Measurements from ENCODE around the gene ZNF423. TPM values are rescaled to one million over a fixed set of nuclear protein-coding genes. Genes with fewer than 3 reads are reported as not detected.
A peak's percentile ranks its signal among the peaks of the same experiment; 100 is the strongest.

ZNF423 gene
- total RNA-seq, 6 experiments from 2014 or later: not detected

DNA sequence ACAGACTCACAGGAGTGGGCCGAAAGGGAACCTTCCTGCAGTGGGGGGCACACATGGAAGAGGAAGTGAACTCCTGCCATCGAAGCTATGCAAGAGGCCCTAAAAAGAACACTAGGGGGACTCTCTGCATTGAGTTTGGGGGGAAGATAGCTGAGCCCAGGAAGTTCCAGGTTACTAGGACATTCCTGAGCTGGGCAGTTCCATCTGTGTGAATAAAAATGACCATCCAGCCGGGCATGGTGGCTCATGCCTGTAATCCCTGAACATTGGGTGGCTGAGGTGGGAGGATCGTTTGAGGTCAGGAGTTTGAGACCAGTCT, 211.8 kb downstream of the ZNF423 start:
- Mint-ChIP-seq H3K36me3 (ENCODE audit: low read depth) (peaks cover 7% of the 10 kb centered on the region), H3K9me3 (peaks cover 37% of the 10 kb centered on the region), H3K4me1 (ENCODE audit: low read depth) (peaks cover 13% of the 10 kb centered on the region), H3K4me3 (peak overlapping the region; percentile 40), H3K27me3 (ENCODE audit: insufficient read depth) (peaks cover 2% of the 10 kb centered on the region; the same call in 1 of the 2 replicates), H3K27ac (0 out of 2 replicates have a peak overlapping the region, but pooled peaks have one; percentile 0)
- TF ChIP-seq, protein P1, sequence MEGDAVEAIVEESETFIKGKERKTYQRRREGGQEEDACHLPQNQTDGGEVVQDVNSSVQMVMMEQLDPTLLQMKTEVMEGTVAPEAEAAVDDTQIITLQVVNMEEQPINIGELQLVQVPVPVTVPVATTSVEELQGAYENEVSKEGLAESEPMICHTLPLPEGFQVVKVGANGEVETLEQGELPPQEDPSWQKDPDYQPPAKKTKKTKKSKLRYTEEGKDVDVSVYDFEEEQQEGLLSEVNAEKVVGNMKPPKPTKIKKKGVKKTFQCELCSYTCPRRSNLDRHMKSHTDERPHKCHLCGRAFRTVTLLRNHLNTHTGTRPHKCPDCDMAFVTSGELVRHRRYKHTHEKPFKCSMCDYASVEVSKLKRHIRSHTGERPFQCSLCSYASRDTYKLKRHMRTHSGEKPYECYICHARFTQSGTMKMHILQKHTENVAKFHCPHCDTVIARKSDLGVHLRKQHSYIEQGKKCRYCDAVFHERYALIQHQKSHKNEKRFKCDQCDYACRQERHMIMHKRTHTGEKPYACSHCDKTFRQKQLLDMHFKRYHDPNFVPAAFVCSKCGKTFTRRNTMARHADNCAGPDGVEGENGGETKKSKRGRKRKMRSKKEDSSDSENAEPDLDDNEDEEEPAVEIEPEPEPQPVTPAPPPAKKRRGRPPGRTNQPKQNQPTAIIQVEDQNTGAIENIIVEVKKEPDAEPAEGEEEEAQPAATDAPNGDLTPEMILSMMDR (IDR thresholded peaks at IDR 0.05): no peak
- DNase-seq: no peak

DNA sequence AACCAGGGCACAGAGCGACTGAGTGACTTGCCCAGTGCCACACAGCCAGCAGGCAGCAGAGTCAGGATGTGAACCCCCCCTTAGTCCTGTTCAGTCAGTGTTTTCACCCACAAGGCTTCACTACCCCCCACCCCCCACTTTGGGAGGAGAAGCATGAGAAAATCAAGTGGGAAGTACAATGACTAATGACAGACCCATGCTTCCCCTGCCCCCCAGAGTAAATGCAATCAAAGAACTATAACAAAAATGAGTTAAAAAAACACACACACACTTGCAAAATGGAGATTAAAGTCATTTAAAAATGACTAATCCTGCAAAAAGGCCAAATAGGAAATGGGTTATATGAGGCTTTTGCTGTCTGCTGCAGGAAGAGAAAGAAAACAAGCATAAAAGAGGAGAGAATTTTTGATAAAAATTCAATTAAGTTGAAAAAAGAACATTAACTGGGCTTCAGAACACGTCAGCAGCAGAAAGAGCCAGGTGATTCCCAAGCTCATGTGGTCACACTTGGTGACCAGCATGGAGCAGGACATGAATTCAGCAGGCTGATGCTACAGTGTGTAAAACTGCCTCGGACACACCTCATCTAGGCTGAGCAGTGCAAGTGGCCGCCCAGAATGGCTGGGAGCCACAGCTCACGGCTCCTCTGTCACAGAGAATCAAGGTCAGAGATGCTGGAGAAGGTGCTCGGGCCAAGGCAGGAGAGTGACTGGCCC, 212.3 kb downstream of the ZNF423 start:
- H3K4me3 Mint-ChIP-seq: peak overlapping the region; percentile 40
- H3K9me3 Mint-ChIP-seq: peaks cover 34% of the 10 kb centered on the region
- H3K27ac Mint-ChIP-seq: 0 out of 2 replicates have a peak overlapping the region, but pooled peaks have one; percentile 0
- H3K36me3 Mint-ChIP-seq (ENCODE audit: low read depth): peaks cover 7% of the 10 kb centered on the region
- peaks cover 13% of the 10 kb centered on the region for H3K4me1 Mint-ChIP-seq (ENCODE audit: low read depth)
- H3K27me3 Mint-ChIP-seq (ENCODE audit: insufficient read depth): peaks cover 2% of the 10 kb centered on the region; the same call in 1 of the 2 replicates
- TF ChIP-seq, protein P1 (IDR thresholded peaks at IDR 0.05): no peak
- DNase-seq: peak; percentile 24

DNA sequence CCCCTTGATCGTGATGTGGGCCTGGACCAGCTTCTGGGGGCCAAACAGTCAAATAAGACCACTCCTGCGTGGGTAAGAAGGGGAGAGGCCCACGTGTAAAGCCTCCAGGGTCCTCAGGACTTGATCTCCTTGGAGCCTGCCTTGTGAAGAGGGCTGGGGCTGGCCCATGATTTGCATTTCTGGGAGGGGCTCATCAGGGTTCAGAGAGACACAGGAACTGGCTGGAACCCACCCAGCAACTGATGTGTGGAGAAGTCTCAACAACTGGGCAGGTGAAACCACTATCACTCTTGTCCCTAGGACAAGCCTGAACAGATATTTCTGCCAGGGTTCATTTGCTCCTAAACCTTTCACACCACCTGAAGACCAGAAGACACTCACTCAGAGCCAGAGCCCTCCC, 214.7 kb downstream of the ZNF423 start:
- no peak for DNase-seq
- H3K9me3 Mint-ChIP-seq: peaks cover 32% of the 10 kb centered on the region
- peaks cover 13% of the 10 kb centered on the region for H3K4me1 Mint-ChIP-seq (ENCODE audit: low read depth)
- no peak overlapping the region for H3K27ac Mint-ChIP-seq
- no peak overlapping the region for H3K4me3 Mint-ChIP-seq
- peaks cover 6% of the 10 kb centered on the region; the same call in 1 of the 2 replicates for H3K36me3 Mint-ChIP-seq (ENCODE audit: low read depth)
- H3K27me3 Mint-ChIP-seq (ENCODE audit: insufficient read depth): peaks cover 6% of the 10 kb centered on the region
- TF ChIP-seq, protein P1 (IDR thresholded peaks at IDR 0.05): no peak

DNA sequence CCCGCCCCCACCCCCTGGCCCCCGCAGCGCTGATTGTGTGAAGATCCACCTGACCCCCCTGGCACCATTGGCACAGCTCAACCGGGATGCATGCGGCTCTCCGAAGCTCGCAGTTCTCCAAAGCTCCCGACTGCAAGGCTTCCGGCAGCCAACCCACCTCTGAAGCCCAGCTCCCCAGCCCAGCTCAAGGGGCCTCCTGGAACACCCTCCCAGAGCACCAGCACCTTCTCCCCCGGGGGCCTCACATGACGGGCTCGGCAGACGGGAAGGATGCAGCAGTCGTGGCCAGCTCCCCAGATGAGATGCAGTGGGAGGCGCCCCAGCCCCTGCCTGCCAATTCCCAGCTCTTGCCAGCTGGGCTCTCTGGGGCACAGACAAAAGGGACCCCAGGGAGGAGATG, 215.3 kb downstream of the ZNF423 start:
- TF ChIP-seq, protein P1 (IDR thresholded peaks at IDR 0.05): no peak
- H3K9me3 Mint-ChIP-seq: peaks cover 30% of the 10 kb centered on the region

DNA sequence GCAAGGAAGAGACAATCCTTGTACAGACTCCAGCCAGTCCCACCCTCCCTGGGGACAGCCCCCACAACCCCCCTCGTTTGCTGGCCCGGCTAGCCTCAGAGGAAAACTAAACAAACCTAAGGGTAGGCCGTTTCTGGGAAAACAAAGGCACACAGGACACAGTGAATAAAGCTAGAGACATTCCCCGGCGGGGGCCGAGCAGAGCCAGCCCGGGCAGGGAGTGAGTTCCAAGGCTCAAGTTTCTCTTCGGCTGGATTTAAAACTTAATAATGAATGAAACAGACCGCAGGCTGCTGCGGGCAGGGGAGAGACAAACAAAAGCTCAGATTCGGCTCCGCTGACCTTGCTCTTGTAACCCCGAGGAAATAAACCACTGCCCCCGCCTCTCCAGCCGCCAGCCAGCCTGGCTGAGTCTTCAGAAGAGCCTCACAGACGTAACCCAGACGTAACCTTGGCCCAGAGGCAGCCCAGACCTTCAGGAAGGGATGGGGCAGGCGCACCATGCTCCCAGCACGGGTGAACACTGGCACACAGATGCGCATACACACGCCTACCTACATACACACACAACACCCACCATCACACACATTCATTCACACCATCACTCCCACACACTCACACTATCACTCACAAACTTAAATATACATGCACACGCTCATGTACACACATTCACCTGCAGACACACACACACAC, 216.0 kb downstream of the ZNF423 start:
- Mint-ChIP-seq H3K27ac (no peak overlapping the region), H3K4me1 (ENCODE audit: low read depth) (peaks cover 13% of the 10 kb centered on the region), H3K27me3 (ENCODE audit: insufficient read depth) (peaks cover 7% of the 10 kb centered on the region), H3K4me3 (no peak overlapping the region), H3K36me3 (ENCODE audit: low read depth) (peaks cover 6% of the 10 kb centered on the region; the same call in 1 of the 2 replicates), H3K9me3 (peaks cover 35% of the 10 kb centered on the region)
- DNase-seq: no peak
- TF ChIP-seq, protein P1 (IDR thresholded peaks at IDR 0.05): no peak

More for the DNA sequence above, 215.3 kb downstream of the ZNF423 start:
- no peak for DNase-seq
- Mint-ChIP-seq H3K36me3 (ENCODE audit: low read depth) (peaks cover 6% of the 10 kb centered on the region; the same call in 1 of the 2 replicates), H3K4me3 (no peak overlapping the region), H3K27me3 (ENCODE audit: insufficient read depth) (peaks cover 6% of the 10 kb centered on the region), H3K4me1 (ENCODE audit: low read depth) (peaks cover 13% of the 10 kb centered on the region), H3K27ac (no peak overlapping the region)
